Fibroblast of skin of right biceps (primary cell): ENCODE results near the gene SLK.

Experiments
- DNase-seq: peaks from one replicate; pipeline ENCODE4 v3.0.0-alpha.2; 2013

The SLK gene

DNA sequence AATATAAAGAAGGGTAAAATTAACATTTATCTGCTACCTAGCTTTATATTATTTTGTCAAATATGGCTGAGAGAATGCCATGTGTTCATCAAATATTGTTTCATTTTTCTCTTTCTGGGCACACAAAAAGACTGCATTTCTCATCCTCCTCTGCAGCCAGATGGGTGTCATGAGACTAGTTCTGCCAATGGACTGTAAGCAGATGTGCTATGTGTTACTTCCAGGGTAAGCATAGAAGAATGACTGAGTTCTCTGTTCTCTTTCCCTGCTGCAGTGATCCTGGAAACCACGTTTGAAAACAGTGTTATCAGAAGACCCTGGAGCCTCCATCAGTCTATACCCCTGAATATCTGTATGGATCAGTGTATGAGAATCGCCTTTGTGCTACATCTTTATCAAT lies 24.1 kb upstream of the SLK start:
- DNase-seq, result no peak

DNA sequence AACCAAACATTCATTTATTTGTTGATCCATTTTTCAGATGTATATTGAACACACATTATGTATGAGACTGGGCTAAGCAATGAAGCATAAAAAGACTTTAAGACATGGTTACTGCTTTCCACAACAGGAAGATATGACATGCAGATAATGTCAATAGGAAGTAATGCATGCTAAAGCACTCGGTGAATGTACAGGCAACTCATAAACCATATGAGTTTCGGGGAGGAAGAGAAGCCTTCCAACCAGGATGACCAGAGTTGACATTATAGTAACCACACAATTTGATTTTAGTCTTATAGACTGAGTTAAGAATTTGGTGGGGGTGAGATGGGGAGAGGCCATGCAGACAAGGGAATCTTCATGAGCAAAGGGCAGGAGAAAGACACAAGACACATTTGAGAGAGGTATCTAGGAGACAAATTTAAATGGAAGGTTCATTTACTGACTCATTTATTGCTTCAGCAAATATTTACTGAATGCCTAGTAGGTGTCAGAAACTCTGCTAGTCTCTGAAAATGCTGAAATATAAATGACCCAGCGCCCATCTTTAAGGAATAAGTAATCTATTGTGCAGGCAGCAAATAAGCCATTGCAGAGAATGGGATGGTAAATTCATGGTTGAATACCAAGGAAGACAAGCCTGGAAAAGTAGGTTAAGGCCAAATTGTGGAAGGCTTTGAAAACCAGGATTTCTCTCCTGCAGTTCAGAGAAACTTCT lies 19.0 kb upstream of the SLK start:
- no peak for DNase-seq

DNA sequence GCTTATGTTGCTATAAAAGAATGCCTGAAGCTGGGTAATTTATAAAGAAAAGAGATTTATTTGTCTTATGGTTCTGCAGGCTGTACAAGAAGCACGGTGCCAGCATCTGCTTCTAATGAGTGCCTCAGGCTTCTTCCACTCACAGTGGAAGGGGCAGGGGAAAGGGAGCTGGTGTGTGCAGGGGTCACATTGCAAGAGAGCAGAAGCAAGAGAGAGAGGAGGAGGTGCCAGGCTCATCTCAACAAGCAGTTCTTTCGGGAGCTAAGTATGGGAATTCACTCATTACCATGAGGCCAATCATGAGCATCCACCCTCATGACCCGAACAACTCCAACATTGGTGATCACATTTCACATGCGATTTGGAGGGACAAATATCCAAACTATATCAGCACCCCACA lies 17.2 kb upstream of the SLK start:
- no peak for DNase-seq

DNA sequence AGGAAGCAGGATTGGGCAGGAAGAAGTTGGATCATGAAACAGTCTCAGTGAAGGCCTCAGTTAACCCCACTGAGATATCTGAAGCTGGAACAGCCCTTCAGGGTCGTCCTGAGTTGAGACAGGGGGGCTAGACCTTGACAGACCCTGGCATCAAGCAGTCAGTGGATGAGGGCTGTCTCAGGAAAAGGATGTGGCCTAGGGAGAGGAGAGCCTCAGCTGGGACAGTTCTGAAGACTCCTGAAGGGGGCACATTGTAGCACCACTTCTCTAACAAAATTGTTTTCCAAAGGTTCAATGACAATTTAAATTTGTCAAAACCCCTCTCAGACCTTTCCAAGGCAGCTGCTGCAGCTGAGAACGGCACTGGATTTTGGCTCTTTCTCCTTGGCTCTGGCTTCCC lies 15.8 kb upstream of the SLK start:
- no peak for DNase-seq

DNA sequence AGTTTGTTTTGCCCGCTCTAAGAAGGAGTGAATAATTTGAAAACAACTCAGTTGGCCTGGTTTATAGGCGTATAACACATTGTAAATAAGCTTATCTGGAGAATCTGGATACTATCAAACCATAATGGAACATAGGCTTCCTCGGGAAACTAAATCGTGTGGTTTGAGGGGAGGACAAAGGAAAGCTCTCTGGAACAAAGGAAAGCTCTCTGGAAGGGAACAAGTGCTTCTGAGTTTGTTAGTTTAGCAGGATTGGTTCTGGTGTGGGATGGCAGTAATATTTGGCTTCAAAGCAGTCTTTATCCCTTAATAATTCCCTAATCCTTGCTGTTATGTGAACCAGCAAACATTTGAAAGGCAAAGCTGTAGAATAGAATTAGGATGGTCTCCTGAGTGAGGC lies 15.0 kb upstream of the SLK start:
- no peak for DNase-seq

DNA sequence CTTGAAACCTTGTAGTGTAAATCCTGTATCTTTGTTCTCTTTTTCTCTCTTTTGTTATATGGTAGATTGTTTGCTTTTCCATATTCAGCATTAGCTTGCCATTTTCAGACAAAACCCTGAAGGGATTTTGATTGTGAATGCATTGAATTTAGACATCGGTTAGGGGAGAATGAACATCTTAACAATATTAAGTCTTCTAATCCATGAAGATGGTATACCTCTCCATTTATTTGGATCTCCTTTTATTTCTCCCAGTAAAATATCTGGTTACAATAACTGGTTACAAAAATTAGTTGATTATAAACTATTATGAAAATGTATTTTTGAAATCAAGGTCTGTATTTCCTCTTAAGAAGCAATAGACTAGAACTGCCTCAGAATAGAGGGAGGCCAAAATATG lies 12.4 kb upstream of the SLK start:
- no peak for DNase-seq

DNA sequence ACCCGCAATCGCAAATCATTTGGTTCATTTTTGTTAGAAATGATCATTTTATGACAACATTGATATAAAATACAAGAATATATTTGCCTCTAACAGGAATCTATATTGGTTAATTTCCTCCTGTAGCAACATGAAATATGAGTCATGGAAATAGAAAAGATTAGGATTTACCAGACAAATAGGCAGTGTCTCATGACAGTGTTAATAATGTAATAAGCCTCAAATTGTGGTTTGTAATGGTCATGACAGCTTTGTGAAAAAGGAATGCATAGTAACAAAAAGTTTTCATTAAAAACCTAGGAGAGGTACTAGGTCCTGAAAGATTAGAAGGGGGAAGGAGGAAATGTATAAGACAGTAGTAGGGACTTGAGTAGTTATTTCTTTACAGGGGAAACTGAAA lies 7.9 kb upstream of the SLK start:
- peak; percentile 12 for DNase-seq

DNA sequence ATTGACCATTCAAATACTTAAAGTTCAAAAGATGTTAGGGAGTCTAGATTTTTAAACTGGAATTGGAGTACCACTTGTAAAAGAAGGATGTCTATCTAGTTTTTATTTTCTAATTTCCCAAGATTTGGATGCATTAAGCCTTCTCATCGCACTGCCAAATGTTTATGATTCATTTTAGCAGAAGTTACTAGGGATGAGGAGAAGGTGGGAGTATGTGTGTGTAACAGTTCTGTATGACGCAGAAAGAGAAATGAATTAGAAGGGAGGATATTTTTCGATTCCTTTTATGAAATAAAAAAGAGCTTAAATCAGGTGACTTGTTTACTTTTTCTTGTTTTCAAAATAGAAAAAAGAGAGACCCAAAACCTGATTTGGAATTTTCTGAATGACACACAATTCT lies 6.8 kb upstream of the SLK start:
- no peak for DNase-seq

DNA sequence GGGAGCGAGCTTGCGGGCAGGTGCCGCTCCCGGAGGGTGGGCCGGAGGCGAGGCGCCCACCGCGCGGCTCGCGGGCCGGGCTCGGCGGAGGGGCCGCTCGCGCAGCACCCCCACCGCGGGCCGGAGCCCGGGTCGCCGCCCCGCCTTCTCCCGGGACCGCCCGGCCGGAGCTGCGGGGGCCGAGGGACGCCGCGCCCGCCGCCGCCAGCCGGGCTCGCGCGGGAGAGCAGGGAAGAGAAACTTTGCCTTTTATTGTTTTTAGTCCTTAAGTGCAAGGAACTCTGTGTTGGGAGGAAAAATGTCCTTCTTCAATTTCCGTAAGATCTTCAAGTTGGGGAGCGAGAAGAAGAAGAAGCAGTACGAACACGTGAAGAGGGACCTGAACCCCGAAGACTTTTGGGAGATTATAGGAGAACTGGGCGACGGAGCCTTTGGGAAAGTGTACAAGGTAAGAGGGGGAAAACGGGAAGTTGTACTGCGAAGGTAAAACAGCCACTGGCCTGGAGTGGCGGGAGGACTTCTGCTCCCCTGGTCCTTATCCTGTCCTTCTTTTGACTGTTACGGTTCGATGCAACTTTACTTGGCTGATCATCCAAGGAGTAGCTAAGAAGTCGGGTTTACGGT lies 620 bp downstream of the SLK start:
- peak; percentile 29 for DNase-seq

DNA sequence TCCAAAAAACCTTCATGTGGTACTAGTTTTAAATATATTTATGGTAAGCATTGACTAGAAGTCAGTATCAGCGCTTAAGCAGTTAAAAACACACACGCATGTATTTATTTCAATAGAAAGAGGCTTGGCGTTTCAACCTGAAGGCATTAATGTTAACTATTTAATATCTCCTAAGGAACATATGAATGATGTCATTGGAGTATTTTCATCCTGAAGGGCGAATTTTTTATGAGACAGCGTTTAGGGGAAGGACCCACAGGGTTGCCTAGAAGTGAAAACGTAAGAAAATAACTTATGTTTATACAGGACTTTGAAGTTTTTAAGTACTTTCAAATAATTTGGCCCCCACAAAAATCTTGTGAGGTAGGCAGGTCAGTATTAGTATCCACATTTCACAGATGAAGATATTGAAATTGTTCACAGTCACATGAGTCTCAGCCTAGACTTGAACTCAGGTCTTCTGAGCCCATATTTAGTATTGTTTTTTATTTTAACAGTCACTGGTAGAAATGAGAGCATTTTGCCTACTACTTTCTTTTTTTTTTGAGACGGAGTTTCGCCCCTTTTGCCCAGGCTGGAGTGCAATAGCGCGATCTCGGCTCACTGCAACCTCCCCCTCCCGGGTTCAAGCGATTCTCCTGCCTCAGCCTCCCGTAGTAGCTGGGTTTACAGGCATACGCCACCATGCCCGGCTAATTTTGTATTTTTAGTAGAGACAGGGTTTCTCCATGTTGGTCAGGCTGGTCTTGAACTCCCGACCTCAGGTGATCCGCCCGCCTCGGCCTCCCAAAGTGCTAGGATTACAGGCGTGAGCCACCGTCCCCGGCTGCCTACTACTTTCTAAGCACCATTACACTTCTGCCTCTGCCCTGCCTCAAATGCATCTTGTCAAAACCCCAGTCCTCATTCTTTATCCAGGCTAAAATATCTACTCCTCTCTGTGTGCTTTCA lies 1.8 kb downstream of the SLK start:
- DNase-seq, result peak; percentile 10

DNA sequence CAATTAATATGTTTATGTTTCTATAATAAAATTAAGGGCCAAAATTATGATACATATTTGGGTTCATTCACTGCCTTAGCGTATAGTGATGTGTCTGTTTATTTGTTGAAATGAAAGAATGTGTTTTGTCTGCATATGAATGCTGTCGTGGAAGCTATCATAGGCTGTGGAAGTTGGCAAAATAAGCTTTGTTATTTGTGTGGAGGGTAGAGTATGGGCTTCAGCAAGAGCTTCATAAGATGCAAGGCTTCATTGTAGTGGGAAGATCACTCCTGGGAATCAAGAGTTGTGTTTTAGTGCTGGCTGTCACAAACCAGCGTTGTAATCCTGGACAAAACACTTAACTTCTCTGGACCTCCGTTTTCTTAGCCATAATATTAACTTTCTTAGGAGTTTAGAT lies 2.5 kb downstream of the SLK start:
- DNase-seq, result no peak

DNA sequence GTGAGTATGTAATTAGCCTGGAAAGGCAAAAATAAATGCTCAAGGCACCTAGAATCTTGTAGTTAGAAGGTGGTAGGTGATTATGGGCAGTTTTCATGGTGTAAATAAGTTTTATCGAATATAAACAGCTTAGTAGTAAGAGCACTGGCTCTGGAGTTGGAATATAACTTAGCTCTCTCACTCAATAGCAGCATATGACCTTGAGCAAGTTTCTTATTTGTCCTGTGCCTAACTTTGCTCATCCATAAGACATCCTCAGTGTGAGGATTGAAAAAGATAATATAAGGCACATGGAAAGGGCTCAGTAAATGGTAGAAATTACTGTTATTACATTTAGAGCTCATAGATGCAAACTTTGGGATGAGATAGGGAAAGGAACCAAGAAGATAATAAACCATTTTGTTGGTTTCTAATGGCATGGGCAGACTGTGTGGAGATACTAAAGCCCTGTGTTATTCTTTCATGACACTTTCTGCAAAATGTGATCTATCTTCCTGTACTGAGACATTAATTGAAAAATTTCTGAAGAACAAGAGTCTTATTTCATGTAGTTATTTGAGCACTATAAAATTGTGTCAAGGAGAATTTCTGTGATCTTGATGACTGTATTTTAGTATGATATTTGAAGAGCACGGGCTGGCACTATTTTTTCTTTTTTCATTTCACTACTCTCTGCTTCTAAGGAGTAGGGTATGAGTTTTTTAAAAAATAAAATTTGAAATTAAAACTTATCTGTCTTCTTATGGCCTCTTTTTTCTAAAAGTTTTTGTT lies 3.1 kb downstream of the SLK start:
- DNase-seq, result no peak

DNA sequence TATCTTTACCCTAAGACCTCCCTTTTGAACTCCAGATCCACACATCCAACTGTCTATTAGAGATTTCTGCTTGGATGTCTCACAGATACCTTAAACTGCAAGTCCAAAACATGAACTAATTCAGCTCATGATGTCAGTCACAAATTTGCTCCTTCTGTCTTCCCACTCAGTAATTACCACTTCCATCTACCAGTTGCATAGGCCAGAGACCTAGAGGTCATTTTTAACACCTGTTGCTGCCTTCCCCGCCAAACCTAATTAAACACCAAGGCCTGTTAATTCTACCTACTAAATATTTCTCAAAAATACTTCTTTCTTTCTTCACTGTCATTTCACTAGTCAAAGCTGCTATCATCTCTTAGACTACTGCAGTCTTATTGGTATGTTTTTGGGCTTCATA lies 8.2 kb downstream of the SLK start:
- DNase-seq, result no peak

DNA sequence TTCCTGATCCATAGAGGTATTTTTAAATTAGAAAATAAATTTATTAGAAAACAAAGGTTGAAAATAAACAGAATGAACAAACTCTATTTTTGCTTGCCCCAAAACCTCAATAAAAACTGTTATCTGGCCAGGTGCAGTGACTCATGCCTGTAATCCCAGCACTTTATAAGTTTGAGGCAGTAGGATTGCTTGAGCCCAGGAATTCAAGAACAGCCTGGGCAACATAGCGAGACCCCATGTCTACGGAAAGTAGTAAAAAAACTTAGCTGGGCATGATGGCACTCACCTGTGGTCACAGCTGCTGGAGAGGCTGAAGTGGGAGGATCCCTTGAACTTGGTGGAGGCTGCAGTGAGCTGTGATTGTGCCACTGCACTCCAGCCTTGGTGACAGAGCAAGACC lies 10.3 kb downstream of the SLK start:
- no peak for DNase-seq

DNA sequence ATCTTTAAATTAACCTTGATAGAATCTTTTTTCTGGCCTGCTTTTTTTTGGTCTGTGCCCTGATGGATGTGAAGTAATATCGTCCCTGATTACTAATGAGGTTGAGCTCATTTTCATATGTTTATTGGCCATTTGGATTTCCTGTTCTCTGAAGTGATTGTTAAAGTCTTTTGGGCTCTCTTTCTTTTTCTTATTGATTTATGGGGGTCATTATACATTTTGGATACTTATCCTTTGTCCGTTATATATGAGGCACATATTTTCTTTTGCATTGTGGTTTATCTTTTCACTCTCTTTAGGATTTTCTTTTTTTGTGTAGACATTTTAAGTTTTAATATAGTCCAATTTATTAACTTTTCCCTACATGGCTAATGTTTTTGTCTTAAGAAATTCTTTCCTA lies 12.6 kb downstream of the SLK start:
- DNase-seq, result no peak

DNA sequence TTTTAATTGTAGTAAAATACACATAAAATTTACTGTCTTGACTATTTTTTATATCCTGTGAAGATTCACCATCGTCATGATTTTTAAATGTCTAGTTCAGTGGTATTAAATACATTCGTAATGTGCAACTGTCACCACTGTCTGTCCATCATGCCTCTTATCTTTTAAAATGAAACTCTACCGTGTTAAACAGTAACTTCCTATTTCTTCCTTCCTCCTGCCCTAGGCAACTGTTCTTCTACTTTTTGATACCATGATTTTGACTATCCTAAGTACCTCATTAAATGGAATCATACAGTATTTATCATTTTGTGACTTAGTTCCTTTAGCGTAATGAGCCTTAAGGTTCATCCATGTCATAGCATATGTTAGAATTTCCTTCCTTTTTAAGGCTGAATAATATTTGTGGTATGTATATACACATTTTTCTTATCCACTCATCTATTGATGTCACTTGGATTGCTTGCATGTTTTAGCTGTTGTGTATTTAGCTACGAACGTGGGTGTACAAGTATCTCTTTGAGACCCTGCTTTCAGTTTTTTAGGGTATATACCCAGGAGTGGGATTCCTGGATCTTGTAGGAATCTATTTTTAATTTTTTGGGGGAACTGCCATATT lies 13.5 kb downstream of the SLK start:
- DNase-seq, result peak; percentile 11

DNA sequence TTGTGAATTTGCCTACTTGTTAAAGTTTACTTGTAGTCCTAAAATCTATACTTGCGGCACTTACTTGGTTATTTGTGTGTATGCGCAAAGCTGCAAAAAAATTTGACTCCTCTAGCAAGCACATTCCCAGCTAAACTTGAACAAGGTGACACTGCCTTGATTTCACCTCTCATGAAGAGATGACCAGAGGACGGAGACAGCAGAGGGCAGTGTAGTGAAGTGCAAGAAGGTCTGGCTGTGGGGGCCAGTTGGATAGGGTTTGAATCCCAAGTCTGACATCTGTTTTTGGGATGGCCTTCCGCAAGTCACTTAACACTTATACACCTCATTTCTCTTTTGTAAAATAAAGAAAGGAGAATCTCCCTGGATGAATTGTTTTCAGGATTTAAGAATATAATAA lies 15.7 kb downstream of the SLK start:
- peak; percentile 21 for DNase-seq

DNA sequence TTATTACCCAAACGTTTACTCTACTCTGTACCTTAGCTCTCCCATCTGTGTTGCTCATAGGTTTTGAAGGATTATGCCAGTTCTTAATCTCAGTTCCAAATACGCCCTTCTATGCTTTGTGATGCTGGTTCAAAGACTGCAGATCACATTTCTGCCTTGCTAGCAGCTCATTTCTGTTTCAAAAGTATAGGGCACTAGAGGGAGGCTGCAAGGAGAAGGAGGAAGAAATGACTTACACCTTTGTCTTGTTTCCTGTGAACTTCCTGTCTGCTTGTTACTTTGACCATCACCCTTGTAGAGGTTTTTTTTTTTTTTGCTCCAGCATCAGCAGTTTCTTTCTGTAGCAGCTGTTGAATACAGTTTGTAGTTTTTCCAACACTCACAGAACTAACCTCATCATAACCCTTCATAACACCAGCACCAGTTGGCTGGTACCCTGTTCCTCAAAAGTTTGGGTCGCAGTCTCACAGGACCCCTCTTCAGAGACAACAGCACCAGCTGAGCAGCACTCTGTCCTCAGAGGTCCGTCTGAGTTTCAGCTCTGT lies 16.5 kb downstream of the SLK start:
- DNase-seq, result no peak

DNA sequence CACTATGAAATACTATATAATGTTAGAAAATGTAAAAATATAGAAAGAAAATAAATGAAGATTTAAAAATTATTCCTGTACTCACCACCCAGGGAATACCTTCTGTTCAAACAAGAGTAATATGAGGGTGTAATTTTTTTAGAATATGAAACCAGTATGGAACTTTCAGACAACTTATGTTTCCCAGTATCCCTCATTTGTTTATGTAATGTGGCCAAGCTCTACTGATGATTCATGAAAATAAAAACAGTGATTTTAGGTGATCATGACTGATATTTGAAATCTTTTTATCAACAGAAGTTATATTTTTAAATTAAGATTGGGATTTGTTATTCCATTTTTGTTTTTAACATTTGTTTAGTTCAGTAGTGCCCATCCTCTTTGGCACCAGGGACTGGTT lies 18.8 kb downstream of the SLK start:
- DNase-seq, result no peak

DNA sequence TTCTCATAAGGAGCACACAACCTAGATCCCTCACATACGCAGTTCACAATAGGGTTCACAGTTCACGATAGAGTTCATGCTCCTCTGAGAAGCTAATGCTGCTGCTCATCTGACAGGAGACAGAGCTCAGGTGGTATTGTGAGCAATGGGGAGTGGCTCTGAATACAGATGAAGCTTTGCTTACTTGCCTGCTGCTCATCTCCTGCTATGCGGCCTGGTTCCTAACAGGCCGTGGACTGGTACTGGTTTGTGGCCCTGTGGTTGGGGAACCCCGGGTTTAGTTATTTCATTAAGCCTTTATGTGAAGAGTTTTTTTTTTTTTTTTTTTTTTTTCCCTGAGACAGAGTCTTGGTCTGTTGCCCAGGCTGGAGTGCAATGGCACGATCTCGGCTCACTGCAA lies 19.4 kb downstream of the SLK start:
- no peak for DNase-seq

DNA sequence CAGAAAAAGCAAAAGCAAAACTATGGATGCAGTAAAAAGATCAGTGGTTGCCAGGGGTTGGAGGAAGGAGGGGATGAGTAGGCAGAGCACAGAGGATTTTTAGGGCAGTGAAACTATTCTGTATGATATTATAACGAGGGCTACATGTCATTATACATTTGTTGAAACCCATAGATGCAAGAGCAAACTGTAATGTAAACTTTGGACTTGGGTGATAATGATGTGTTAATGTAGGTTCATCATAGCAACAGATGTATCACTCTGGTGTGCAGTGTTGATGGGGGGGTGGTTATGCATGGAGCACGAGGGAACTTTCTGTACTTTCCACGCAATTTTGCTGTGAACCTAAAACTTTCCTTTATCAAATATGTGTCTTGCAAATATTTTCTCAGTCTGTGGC lies 23.2 kb downstream of the SLK start:
- no peak for DNase-seq

DNA sequence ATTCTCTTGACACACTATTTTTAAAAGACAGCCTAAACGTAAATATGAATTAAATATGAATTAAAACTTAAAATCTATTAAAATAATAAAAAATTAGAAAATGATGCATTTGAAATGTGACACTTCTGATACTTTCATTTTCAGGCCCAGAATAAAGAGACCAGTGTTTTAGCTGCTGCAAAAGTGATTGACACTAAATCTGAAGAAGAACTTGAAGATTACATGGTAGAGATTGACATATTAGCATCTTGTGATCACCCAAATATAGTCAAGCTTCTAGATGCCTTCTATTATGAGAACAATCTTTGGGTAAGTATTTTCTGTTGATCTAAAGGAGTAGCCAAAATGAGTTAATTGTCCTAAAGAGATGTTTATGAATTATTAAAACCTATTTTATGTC lies 23.6 kb downstream of the SLK start:
- DNase-seq, result no peak
